HK-2 (cell line): Measurements from ENCODE around the gene PAN2.

ENCODE experiments used
- DNase-seq: peaks from one replicate; pipeline ENCODE4 v3.0.0-alpha.2; 2018; ENCODE audit not compliant: unreplicated experiment

The PAN2 gene

GRCh38 chr12:56267443-56268071 lies 66.2 kb downstream of the PAN2 start:
- DNase-seq: no peak

- peak; percentile 85 for DNase-seq
Measured at GRCh38 chr12:56266693-56267442, 66.9 kb downstream of the PAN2 start, which contains the start of gene COQ10A. Gene COQ10A (plus strand): TSS chr12:56266942. CDS start chr12:56267119, 177 bp downstream.
